BE2C (cell line): ENCODE results near the gene INO80.
"Not testable (repeated sequence)": the region's sequence is repeated elsewhere in the genome, so short reads cannot be mapped to it uniquely, and the experiment has no call there.

Experiments
- DNase-seq: peaks from one replicate; pipeline ENCODE4 v3.0.0-alpha.2; 2020
- H3K27me3 ChIP-seq: fragments of 250-450 bp; sonication (Bioruptor Pico); 2 replicates; pipeline ENCODE4 v1.5.1; 2020; ENCODE audit warnings: mild to moderate bottlenecking
- H3K36me3 ChIP-seq: fragments of 250-450 bp; sonication (Bioruptor Pico); 2 replicates; pipeline ENCODE4 v1.5.1; 2020; ENCODE audit warnings: mild to moderate bottlenecking
- H3K4me1 ChIP-seq: fragments of 250-450 bp; sonication (Bioruptor Pico); 2 replicates; pipeline ENCODE4 v1.5.1; 2020
- H3K4me3 ChIP-seq: 2 replicates; pipeline ENCODE4 v1.5.1; 2011; ENCODE audit warnings: low read depth, low read length
- H3K9me3 ChIP-seq: fragments of 250-450 bp; sonication (Bioruptor Pico); 2 replicates; pipeline ENCODE4 v1.5.1; 2020
- TF ChIP-seq, protein P1 (sequence below): IDR thresholded peaks from 2 replicates; pipeline ENCODE4 v1.5.1; 2012; ENCODE audit warnings: mild to moderate bottlenecking, low read depth, low read length

INO80 gene

GRCh38 chr15:40968290-40969085, 147.6 kb downstream of the INO80 start:
- H3K9me3 ChIP-seq, result no peaks in the 10 kb centered on the region
- peaks cover 13% of the 10 kb centered on the region for H3K4me1 ChIP-seq
- TF ChIP-seq, protein P1, sequence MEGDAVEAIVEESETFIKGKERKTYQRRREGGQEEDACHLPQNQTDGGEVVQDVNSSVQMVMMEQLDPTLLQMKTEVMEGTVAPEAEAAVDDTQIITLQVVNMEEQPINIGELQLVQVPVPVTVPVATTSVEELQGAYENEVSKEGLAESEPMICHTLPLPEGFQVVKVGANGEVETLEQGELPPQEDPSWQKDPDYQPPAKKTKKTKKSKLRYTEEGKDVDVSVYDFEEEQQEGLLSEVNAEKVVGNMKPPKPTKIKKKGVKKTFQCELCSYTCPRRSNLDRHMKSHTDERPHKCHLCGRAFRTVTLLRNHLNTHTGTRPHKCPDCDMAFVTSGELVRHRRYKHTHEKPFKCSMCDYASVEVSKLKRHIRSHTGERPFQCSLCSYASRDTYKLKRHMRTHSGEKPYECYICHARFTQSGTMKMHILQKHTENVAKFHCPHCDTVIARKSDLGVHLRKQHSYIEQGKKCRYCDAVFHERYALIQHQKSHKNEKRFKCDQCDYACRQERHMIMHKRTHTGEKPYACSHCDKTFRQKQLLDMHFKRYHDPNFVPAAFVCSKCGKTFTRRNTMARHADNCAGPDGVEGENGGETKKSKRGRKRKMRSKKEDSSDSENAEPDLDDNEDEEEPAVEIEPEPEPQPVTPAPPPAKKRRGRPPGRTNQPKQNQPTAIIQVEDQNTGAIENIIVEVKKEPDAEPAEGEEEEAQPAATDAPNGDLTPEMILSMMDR, result no peak
- H3K27me3 ChIP-seq, result no peaks in the 10 kb centered on the region
- no peak for DNase-seq
- H3K4me3 ChIP-seq, result no peak overlapping the region
- no peaks in the 10 kb centered on the region for H3K36me3 ChIP-seq

DNA sequence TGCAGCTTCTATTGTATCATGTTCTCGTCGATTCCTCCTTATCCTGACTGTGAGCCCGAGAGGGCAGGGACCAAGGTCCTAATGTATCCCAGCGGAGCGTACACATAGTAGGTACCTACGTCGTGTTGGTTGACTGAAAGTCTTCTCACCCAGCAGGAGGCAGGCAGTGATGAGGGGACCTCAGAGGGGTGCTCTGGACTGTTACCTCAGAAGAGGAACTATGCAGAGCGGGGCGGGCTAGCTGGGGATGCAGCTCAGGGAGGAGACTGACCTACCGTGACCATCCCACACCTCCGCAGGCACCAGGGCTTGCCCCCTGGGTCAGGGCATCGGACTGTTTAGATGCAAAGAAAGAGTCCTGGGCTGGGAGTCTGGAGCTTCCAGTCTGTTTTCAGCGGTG, 151.4 kb downstream of the INO80 start:
- Histone ChIP-seq H3K4me3 (no peak overlapping the region), H3K4me1 (peaks cover 17% of the 10 kb centered on the region), H3K36me3 (no peaks in the 10 kb centered on the region), H3K27me3 (no peaks in the 10 kb centered on the region), H3K9me3 (no peaks in the 10 kb centered on the region)
- TF ChIP-seq, protein P1, result no peak
- no peak for DNase-seq

DNA sequence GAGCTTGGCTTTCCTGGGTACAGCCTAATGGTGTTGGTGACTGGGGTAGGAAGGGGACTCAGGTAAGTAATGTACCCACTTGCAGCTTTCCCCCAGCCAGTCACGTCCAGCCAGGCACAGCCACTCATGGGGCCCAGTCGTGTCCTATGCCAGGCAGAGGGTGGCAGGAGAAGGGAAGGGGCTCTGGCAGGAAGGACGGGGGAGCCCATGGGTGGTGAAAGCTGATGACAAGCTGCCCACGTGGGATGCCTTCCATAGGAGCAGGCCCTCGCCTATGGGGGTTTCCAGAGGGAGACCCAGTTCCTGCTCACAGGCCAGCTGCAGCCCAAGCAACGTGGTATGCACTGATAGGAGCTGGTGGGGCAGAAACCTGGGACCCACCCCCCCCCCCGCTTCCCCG, 152.1 kb downstream of the INO80 start:
- no peaks in the 10 kb centered on the region for H3K27me3 ChIP-seq
- peaks cover 23% of the 10 kb centered on the region for H3K4me1 ChIP-seq
- DNase-seq, result no peak
- H3K36me3 ChIP-seq, result no peaks in the 10 kb centered on the region
- no peaks in the 10 kb centered on the region for H3K9me3 ChIP-seq
- no peak overlapping the region for H3K4me3 ChIP-seq
- TF ChIP-seq, protein P1, result no peak

DNA sequence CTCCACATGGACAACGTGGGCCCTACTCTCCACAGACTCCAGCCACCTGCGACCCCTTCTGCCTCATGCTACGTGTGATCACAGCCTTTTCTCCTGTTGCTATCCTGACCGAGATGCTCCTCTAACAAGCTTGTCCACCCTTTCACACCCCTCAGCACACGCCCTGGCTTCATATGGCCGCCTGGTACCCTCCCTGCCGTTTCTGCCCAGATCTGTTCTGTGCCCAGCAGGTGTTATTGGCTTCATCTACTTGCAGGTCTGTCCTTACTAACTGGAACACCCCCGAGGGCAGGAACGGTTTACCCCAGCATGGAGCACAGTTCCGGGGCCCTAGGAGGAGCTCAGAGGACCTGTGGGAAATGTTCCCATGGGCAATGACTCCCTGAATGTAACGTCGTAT, 152.9 kb downstream of the INO80 start:
- Histone ChIP-seq H3K27me3 (no peaks in the 10 kb centered on the region), H3K36me3 (no peaks in the 10 kb centered on the region), H3K4me1 (peaks cover 23% of the 10 kb centered on the region), H3K4me3 (no peak overlapping the region), H3K9me3 (no peaks in the 10 kb centered on the region)
- TF ChIP-seq, protein P1, result no peak
- no peak for DNase-seq

DNA sequence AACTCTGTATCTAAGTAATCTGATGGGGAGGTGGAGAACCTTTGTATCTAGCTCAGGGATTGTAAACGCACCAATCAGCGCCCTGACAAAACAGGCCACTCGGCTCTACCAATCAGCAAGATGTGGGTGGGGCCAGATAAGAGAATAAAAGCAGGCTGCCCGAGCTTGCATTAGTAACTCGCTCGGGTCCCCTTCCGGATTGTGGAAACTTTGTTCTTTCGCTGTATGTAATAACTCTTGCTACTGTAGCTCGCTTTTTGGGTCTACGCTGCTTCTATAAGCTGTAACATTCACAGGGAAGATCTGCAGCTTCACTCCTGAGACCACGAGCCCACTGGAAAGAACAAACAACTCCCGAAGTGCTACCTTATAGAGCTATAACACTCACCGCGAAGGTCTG, 153.8 kb downstream of the INO80 start:
- H3K9me3 ChIP-seq, H3K36me3 ChIP-seq, H3K4me3 ChIP-seq, DNase-seq, H3K27me3 ChIP-seq: not testable (repeated sequence)
- peaks cover 23% of the 10 kb centered on the region for H3K4me1 ChIP-seq

DNA sequence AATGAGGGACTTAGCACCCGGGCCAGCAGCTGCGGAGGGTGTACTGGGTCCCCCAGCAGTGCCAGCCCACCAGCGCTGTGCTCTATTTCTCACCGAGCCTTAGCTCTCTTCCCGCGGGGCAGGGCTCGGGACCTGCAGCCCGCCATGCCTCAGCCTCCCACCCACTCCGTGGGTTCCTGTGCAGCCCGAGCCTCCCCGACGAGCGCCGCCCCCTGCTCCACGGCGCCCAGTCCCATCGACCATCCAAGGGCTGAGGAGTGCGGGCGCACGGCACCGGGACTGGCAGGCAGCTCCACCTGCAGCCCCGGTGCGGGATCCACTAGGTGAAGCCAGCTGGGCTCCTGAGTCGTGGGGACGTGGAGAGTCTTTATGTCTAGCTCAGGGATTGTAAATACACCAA, 154.3 kb downstream of the INO80 start:
- not testable (repeated sequence) for H3K36me3 ChIP-seq, DNase-seq, H3K27me3 ChIP-seq, H3K4me3 ChIP-seq, H3K9me3 ChIP-seq
- H3K4me1 ChIP-seq, result peaks cover 21% of the 10 kb centered on the region

GRCh38 chr15:40960925-40961324, 155.2 kb downstream of the INO80 start:
- H3K4me3 ChIP-seq, result no peak overlapping the region
- peaks cover 13% of the 10 kb centered on the region for H3K4me1 ChIP-seq
- no peaks in the 10 kb centered on the region for H3K27me3 ChIP-seq
- DNase-seq, result no peak
- no peaks in the 10 kb centered on the region for H3K36me3 ChIP-seq
- H3K9me3 ChIP-seq, result no peaks in the 10 kb centered on the region
- TF ChIP-seq, protein P1, result no peak
